Suprapubic skin (tissue), 4 donors: Measurements from ENCODE around the gene FN3KRP. TPM values are rescaled to one million over a fixed set of nuclear protein-coding genes. Genes with fewer than 3 reads are reported as not detected.

Experiments used
- DNase-seq, 2 donors: peaks; one replicate each; pipeline ENCODE4 v3.0.0-alpha.2; 2019; ENCODE audit warnings: low spot score in 2 of 2
- H3K27ac ChIP-seq: fragments of 200-600 bp; sonication (generic); one replicate; pipeline ENCODE4 v1.5.1; 2019
- H3K27me3 ChIP-seq: fragments of 200-600 bp; sonication (generic); one replicate; pipeline ENCODE4 v1.5.1; 2019
- H3K36me3 ChIP-seq: fragments of 200-600 bp; sonication (generic); one replicate; pipeline ENCODE4 v1.5.1; 2019
- H3K4me1 ChIP-seq: fragments of 200-600 bp; sonication (generic); one replicate; pipeline ENCODE4 v1.5.1; 2019
- H3K4me3 ChIP-seq: fragments of 200-600 bp; sonication (generic); one replicate; pipeline ENCODE4 v1.5.1; 2019; ENCODE audit warnings: mild to moderate bottlenecking
- H3K9me3 ChIP-seq: fragments of 200-600 bp; sonication (generic); one replicate; pipeline ENCODE4 v1.5.1; 2019
- CTCF ChIP-seq, 2 donors: fragments of 200-600 bp in 1 of 2; fragments of 450-650 bp in 1 of 2; sonication (generic) in 1 of 2; IDR thresholded peaks; one replicate each; pipeline ENCODE4 v1.5.1; 2016 to 2019; ENCODE audit warnings: antibody characterized with exemption in 2 of 2, mild to moderate bottlenecking in 1 of 2, moderate library complexity in 1 of 2
- EP300 ChIP-seq: sonication (generic); formaldehyde crosslinking; IDR thresholded peaks from one replicate; pipeline ENCODE4 v1.6.1; 2017; ENCODE audit warnings: antibody characterized with exemption
- POLR2A ChIP-seq, 2 donors: fragments of 450-650 bp; IDR thresholded peaks; one replicate each; pipeline ENCODE4 v1.6.1; 2017; ENCODE audit warnings: antibody characterized with exemption in 2 of 2, mild to moderate bottlenecking in 2 of 2, moderate library complexity in 2 of 2
- POLR2AphosphoS5 ChIP-seq, 3 donors: sonication (generic); formaldehyde crosslinking; IDR thresholded peaks; one replicate each; pipeline ENCODE4 v1.6.1; 2017; ENCODE audit warnings: antibody characterized with exemption in 3 of 3
- WGBS: methylation state at CpG from one replicate; pipeline ENCODE4 v1.1.5; 2018; 5-methylcytosine and 5-hydroxymethylcytosine counted together
- total RNA-seq, 4 donors: library from RNA; depleted of rRNA; stranded (reverse); fragments of >200 nt; gene quantifications; one replicate each; pipeline ENCODE4 v1.1.0, GENCODE V29; 2016

The FN3KRP gene
- total RNA-seq, 4 donors from 2014 or later, result 15.9 to 26.6 (median 21.4) TPM

- no peaks in the 10 kb centered on the region for H3K36me3 ChIP-seq
- 86% methylated on average over 6 of the region's 8 CpGs for WGBS
- H3K9me3 ChIP-seq, result no peaks in the 10 kb centered on the region
- no peaks in the 10 kb centered on the region for H3K27me3 ChIP-seq
- no peak for DNase-seq
- H3K4me3 ChIP-seq, result no peak overlapping the region
- TF ChIP-seq POLR2A (IDR thresholded peaks at IDR 0.05) (no peak), EP300 (no peak), CTCF (IDR thresholded peaks at IDR 0.05) (no peak), POLR2AphosphoS5 (IDR thresholded peaks at IDR 0.05) (no peak)
- peaks cover 10% of the 10 kb centered on the region for H3K4me1 ChIP-seq
- H3K27ac ChIP-seq, result no peak overlapping the region
Observed at GRCh38 chr17:82689077-82689476, 27.4 kb upstream of the FN3KRP start.

GRCh38 chr17:82690786-82691489, 25.6 kb upstream of the FN3KRP start:
- TF ChIP-seq CTCF (IDR thresholded peaks at IDR 0.05), result no peak
- no peak for TF ChIP-seq EP300
- TF ChIP-seq POLR2A (IDR thresholded peaks at IDR 0.05), result no peak
- no peaks in the 10 kb centered on the region for H3K27me3 ChIP-seq
- no peak for DNase-seq
- no peak overlapping the region for H3K27ac ChIP-seq
- no peaks in the 10 kb centered on the region for H3K9me3 ChIP-seq
- no peaks in the 10 kb centered on the region for H3K36me3 ChIP-seq
- 73% methylated on average over 18 of the region's 18 CpGs for WGBS
- peaks cover 8% of the 10 kb centered on the region for H3K4me1 ChIP-seq
- H3K4me3 ChIP-seq, result no peak overlapping the region

GRCh38 chr17:82691714-82692113, 24.8 kb upstream of the FN3KRP start:
- TF ChIP-seq POLR2AphosphoS5 (IDR thresholded peaks at IDR 0.05) (no peak), CTCF (IDR thresholded peaks at IDR 0.05) (no peak), EP300 (no peak), POLR2A (IDR thresholded peaks at IDR 0.05) (no peak)
- Histone ChIP-seq H3K36me3 (no peaks in the 10 kb centered on the region), H3K4me3 (no peak overlapping the region), H3K27me3 (no peaks in the 10 kb centered on the region), H3K27ac (no peak overlapping the region), H3K4me1 (peaks cover 4% of the 10 kb centered on the region), H3K9me3 (no peaks in the 10 kb centered on the region)
- peak in 1 of 2 donors; percentile 33 for DNase-seq
- 88% methylated on average over 14 of the region's 17 CpGs for WGBS

- Histone ChIP-seq H3K9me3 (no peaks in the 10 kb centered on the region), H3K4me1 (peaks cover 7% of the 10 kb centered on the region), H3K27ac (no peak overlapping the region), H3K36me3 (no peaks in the 10 kb centered on the region), H3K4me3 (no peak overlapping the region), H3K27me3 (no peaks in the 10 kb centered on the region)
- WGBS, result 90% methylated on average over 13 of the region's 16 CpGs
- no peak for TF ChIP-seq POLR2AphosphoS5 (IDR thresholded peaks at IDR 0.05)
- TF ChIP-seq CTCF (IDR thresholded peaks at IDR 0.05), result no peak
- TF ChIP-seq POLR2A (IDR thresholded peaks at IDR 0.05), result no peak
- TF ChIP-seq EP300, result no peak
- peak in 1 of 2 donors; percentile 42 for DNase-seq
Observed at GRCh38 chr17:82692268-82692667, 24.2 kb upstream of the FN3KRP start.

GRCh38 chr17:82693168-82693867, 23.2 kb upstream of the FN3KRP start:
- H3K4me1 ChIP-seq, result peaks cover 14% of the 10 kb centered on the region
- DNase-seq, result peak in 1 of 2 donors; percentile 49
- no peaks in the 10 kb centered on the region for H3K36me3 ChIP-seq
- H3K4me3 ChIP-seq, result no peak overlapping the region
- 91% methylated on average over 22 of the region's 22 CpGs for WGBS
- no peak for TF ChIP-seq POLR2A (IDR thresholded peaks at IDR 0.05)
- no peak for TF ChIP-seq EP300
- no peak for TF ChIP-seq CTCF (IDR thresholded peaks at IDR 0.05)
- TF ChIP-seq POLR2AphosphoS5 (IDR thresholded peaks at IDR 0.05), result no peak
- no peak overlapping the region for H3K27ac ChIP-seq
- no peaks in the 10 kb centered on the region for H3K9me3 ChIP-seq
- H3K27me3 ChIP-seq, result no peaks in the 10 kb centered on the region
